ENCODE results near the gene RPTOR.

RPTOR gene

GRCh38 chr17:80826346-80826954 is 281.8 kb downstream of the RPTOR start:
- Histone ChIP-seq H3K79me2 (ENCODE audit: low read length) (no peaks in the 10 kb centered on the region), H2AFZ (ENCODE audit: low read depth, low read length) (no peak overlapping the region), H3K4me2 (ENCODE audit: low read length) (no peak overlapping the region), H3K9ac (ENCODE audit: low read length) (no peak overlapping the region), H3K27ac (ENCODE audit: low read length) (no peak overlapping the region), H3K27me3 (ENCODE audit: low read depth, low read length) (no peaks in the 10 kb centered on the region), H3K36me3 (replicated peaks; ENCODE audit: low read depth, low read length) (peaks cover 2% of the 10 kb centered on the region), H3K4me1 (ENCODE audit: low read length) (peaks cover 2% of the 10 kb centered on the region; the same call in 1 of the 2 replicates), H4K20me1 (ENCODE audit: insufficient read depth, low read length) (no peaks in the 10 kb centered on the region; the same call in 1 of the 2 replicates), H3K4me3 (ENCODE audit: low read length) (no peak overlapping the region), H3K9me3 (ENCODE audit: insufficient read depth, low read length) (no peaks in the 10 kb centered on the region)
- TF ChIP-seq CTCF (IDR thresholded peaks at IDR 0.05; ENCODE audit: low read depth, low read length) = no peak
- no peak for TF ChIP-seq EZH2phosphoT487 (IDR thresholded peaks at IDR 0.05; ENCODE audit: low read depth)

GRCh38 chr17:80826955-80827645 is 282.5 kb downstream of the RPTOR start:
- no peak overlapping the region for H2AFZ ChIP-seq (ENCODE audit: low read depth, low read length)
- no peaks in the 10 kb centered on the region for H3K9me3 ChIP-seq (ENCODE audit: insufficient read depth, low read length)
- H4K20me1 ChIP-seq (ENCODE audit: insufficient read depth, low read length) = no peaks in the 10 kb centered on the region; the same call in 1 of the 2 replicates
- H3K4me3 ChIP-seq (ENCODE audit: low read length) = no peak overlapping the region
- no peak overlapping the region for H3K4me2 ChIP-seq (ENCODE audit: low read length)
- H3K36me3 ChIP-seq (replicated peaks; ENCODE audit: low read depth, low read length) = peaks cover 2% of the 10 kb centered on the region
- no peak for TF ChIP-seq EZH2phosphoT487 (IDR thresholded peaks at IDR 0.05; ENCODE audit: low read depth)
- no peak for TF ChIP-seq CTCF (IDR thresholded peaks at IDR 0.05; ENCODE audit: low read depth, low read length)
- H3K79me2 ChIP-seq (ENCODE audit: low read length) = no peaks in the 10 kb centered on the region
- H3K27ac ChIP-seq (ENCODE audit: low read length) = no peak overlapping the region
- H3K27me3 ChIP-seq (ENCODE audit: low read depth, low read length) = no peaks in the 10 kb centered on the region
- H3K9ac ChIP-seq (ENCODE audit: low read length) = no peak overlapping the region
- H3K4me1 ChIP-seq (ENCODE audit: low read length) = peaks cover 8% of the 10 kb centered on the region

GRCh38 chr17:80827646-80828643 is 283.3 kb downstream of the RPTOR start:
- Histone ChIP-seq H3K27me3 (ENCODE audit: low read depth, low read length) (no peaks in the 10 kb centered on the region), H3K4me3 (ENCODE audit: low read length) (no peak overlapping the region), H3K79me2 (ENCODE audit: low read length) (no peaks in the 10 kb centered on the region), H3K4me1 (ENCODE audit: low read length) (peaks cover 15% of the 10 kb centered on the region), H3K9ac (ENCODE audit: low read length) (no peak overlapping the region), H3K36me3 (replicated peaks; ENCODE audit: low read depth, low read length) (no peaks in the 10 kb centered on the region), H3K4me2 (ENCODE audit: low read length) (no peak overlapping the region), H3K9me3 (ENCODE audit: insufficient read depth, low read length) (no peaks in the 10 kb centered on the region), H4K20me1 (ENCODE audit: insufficient read depth, low read length) (no peaks in the 10 kb centered on the region; the same call in 1 of the 2 replicates), H3K27ac (ENCODE audit: low read length) (no peak overlapping the region), H2AFZ (ENCODE audit: low read depth, low read length) (no peak overlapping the region)
- no peak for TF ChIP-seq CTCF (IDR thresholded peaks at IDR 0.05; ENCODE audit: low read depth, low read length)
- TF ChIP-seq EZH2phosphoT487 (IDR thresholded peaks at IDR 0.05; ENCODE audit: low read depth) = no peak
